HG03469 (cell line): ENCODE data around the gene ADGRL3.
"Not testable (repeated sequence)": the region's sequence is repeated elsewhere in the genome, so short reads cannot be mapped to it uniquely, and the experiment has no call there.

Experiments used
- ATAC-seq: cut with Tn5 transposase; IDR thresholded peaks from one replicate; pipeline ENCODE4 v1.9.1; 2021; ENCODE audit warnings: mild to moderate bottlenecking, moderate library complexity, moderate number of reproducible peaks; ENCODE audit not compliant: unreplicated experiment

Gene ADGRL3

DNA sequence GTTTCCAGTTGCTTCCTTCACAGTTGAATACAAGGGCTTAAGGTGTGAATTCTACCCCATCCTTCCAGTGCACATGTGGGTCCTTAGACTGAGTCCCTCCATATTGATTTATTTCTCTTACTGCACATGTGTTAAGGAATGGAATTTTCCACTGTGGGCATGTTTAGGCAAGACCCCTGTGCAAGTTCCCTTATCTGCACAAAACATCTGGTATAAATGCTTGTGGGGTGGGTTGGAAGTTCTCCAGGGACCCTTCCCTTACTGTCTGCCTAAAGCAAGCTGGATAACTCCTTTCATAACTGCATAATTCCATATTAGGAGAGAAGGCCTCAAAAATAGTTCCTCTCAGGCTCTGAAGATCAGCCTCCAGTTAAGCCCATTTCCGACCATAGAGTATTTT is 570.9 kb downstream of the ADGRL3 start:
- ATAC-seq, result no peak

GRCh38 chr4:61772126-61772525 is 572.0 kb downstream of the ADGRL3 start:
- no peak for ATAC-seq

- no peak for ATAC-seq
Observed at GRCh38 chr4:61773655-61774245, 573.6 kb downstream of the ADGRL3 start.

DNA sequence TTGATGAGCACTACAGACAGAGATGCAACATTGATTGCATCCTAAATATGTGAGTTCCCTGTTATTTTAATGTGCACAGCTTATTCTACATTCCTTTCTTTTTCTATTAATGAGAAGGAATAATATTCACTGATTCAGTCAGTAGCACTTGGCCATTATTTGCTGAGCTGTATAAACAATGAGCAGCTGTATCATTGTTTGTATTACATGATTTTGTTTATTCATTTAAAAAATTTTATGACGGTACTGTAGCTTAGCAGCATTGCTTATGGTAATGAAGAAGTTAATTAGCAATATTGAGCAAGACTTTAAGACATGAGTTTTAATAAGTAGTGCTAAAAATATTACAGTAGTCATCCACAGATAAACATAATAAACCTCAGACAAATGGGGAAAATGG is 582.0 kb downstream of the ADGRL3 start:
- ATAC-seq, result no peak

DNA sequence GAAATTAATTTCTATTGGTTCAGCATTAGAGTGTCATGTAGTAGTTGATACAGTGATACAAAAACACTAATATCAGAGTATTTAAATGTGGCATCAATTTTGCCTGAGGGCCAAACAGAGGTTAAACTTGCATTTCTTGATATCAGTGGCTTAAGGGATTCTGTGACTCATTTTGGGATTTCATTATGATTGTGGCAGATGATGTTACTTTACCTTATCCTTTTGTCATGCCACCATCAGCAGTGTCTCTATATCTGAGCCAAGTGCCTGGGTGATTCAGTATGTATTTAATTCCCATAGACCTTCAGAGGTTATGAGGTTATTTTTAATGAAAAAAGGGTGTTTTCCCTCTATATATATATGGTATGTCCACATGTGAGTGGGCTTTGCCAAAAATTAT is 582.9 kb downstream of the ADGRL3 start:
- peak; percentile 70 for ATAC-seq

- ATAC-seq, result no peak
Observed at GRCh38 chr4:61785761-61786160, 585.6 kb downstream of the ADGRL3 start.

DNA sequence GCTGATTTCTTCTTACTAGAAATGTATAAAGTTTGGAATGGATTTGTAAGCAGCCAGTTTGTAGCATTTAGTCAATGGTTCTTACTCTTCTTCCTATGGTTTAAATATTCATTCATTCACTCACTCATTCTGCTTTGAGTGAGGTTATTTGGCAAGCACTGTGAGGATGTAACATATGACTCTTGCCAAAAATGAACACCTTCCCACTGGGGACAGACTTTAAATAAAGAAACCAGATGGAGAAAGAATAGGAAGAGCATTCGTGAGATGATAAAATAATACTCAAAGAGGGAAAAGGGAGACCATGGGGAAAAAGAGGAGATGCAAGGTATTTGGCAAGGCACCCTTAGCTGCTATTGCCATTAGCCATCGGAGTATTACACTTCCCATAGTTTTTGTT is 586.1 kb downstream of the ADGRL3 start:
- no peak for ATAC-seq

DNA sequence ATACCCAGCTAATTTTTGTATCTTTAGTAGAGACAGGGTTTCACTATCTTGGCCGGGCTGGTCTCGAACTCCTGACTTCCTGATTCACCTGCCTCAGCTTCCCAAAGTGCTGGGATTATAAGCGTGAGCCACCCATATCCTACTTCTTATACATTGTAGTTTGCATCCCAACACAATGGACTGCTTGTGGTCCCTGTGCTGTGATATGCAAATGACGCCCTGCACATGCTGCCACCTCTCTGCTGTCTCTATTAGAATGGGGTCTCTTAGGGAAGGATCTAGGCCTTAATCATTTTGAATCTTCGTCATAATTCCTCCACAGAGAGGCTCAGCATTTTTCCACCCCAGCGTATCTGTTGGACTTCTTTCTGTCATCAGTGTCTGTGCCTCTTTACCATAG is 595.9 kb downstream of the ADGRL3 start:
- no peak for ATAC-seq

GRCh38 chr4:61799794-61800193 is 599.7 kb downstream of the ADGRL3 start:
- no peak for ATAC-seq

GRCh38 chr4:61805227-61805626 is 605.1 kb downstream of the ADGRL3 start:
- ATAC-seq, result no peak

- no peak for ATAC-seq
Observed at GRCh38 chr4:61805979-61806378, 605.9 kb downstream of the ADGRL3 start.

DNA sequence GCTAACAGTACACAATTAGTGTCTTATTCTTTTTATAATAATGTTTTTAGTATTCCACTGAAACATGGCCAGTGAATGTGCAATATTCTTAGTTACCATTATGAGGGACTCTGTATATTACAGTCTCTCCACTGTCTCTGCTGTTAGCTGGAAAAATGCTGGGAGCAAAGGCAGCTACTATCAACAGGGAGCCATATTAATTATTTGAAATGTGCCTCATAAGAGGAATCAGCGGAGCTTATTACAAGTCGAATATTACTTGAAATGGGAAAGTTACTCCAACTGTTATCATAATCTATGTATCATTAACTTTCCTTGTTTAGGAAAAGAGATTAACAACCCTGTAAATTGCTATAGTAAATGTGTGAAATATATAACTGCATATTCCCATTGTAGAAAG is 612.0 kb downstream of the ADGRL3 start:
- no peak for ATAC-seq

DNA sequence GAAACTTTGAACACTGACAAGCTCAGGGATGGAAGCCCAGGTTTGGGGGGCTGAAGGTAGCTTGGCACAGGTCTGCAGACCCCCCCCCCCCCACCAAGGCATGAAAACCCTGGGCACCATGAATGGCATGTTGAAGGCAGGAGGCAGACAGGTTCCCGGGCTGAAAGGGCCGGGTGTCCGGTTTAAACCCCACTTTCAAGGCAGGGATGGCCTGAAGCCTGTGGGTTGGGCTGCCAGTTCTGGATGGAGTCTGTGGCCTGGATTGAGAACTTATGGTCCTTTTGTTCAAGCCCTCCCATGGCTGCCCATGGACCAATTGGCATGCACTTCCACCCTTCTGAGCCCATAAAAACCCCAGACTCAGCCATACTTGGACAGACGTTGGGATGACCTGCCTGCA is 616.9 kb downstream of the ADGRL3 start:
- ATAC-seq, result no peak

DNA sequence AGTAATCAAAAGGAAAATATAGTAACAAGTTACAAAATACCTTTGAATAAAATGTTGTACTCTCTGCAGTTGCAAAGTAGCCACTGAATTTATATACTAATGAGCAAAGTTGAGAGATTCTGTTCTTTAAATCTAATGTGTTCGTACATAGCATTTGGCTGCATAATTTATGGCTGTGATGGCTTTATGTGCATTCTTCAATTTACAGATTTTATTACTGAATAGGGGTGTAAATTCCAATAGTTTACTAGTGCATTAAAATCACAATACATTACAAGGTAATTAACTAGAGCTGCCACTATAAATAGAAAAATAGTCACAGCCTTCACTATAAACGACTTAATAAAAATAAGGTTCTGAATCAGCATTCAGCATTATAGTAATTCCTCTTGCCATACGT is 620.0 kb downstream of the ADGRL3 start:
- ATAC-seq, result no peak

- no peak for ATAC-seq
Observed at GRCh38 chr4:61824454-61824853, 624.3 kb downstream of the ADGRL3 start.

DNA sequence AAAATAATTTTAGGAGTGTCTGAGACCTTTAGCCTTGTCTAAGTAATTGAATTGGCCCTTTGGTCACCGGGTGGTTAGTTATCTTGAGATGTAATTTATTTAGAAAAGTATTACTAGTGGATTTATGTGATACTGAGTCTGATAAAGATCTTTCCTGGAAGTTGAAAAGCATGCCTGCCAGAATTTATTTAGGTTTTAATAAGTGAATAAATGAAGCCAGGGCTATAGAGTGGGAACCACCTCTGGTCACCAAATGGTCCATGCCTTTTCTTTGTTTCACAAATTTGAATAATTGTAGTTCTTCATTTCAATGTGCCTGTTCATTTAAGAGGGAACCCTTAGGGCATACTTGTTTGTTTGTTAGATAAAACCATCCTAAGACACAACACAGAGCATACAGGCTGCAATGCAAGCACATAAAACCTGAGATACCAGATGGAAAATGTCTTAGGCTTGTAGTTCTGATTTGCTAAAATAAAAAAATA is 627.8 kb downstream of the ADGRL3 start:
- no peak for ATAC-seq

GRCh38 chr4:61828960-61829359 is 628.8 kb downstream of the ADGRL3 start:
- ATAC-seq, result no peak

- ATAC-seq, result no peak
Observed at GRCh38 chr4:61831987-61832386, 631.9 kb downstream of the ADGRL3 start.

GRCh38 chr4:61837395-61837794 is 637.3 kb downstream of the ADGRL3 start:
- no peak for ATAC-seq

GRCh38 chr4:61838072-61838471 is 637.9 kb downstream of the ADGRL3 start:
- ATAC-seq, result no peak

DNA sequence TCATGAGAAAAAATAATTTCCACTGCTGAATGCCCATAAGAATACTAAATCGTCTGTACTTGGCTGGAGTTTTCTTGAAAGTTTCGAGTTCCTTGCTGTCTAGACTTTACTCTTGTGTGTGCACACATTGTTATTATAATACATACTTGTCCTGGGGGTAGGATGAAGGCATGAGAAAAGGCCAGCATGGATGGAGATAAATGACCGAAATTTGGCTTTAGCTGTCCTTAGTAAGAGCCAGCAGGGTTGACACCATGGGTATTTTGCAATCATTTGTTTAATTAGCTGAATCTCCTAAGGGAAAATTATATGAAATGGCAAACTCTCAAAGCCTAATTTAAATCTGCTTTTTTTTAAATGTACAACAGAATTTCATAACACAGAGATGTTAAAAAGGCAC is 641.6 kb downstream of the ADGRL3 start:
- no peak for ATAC-seq

- ATAC-seq, result no peak
Observed at GRCh38 chr4:61851126-61851525, 651.0 kb downstream of the ADGRL3 start.

DNA sequence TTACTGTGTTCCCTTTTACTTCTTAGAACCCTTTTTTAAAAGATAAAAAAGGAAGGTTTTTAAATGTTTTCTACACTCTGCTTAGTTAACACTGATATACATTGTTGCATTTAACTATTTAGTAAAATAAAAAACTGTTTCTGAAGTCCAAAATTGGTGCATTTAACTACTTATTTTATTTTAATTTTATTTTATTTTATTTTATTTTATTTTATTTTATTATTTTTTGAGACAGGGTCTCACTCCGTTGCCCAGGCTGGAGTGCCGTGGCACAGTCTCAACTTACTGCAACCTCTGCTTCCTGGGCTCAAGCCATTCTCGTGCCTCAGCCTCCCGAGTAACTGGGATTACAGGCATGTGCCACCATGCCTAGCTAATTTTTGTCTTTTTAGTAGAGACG is 652.0 kb downstream of the ADGRL3 start:
- ATAC-seq, result not testable (repeated sequence)
